Measurements from ENCODE around the gene CAPRIN2. TPM values are rescaled to one million over a fixed set of nuclear protein-coding genes. Genes with fewer than 3 reads are reported as not detected.

Gene CAPRIN2
- total and polyA plus RNA-seq, 2 of the 8 experiments (the other 6 are each of a cell fraction or from before 2014, with no cell fraction given): 24.8 to 52.0 TPM

DNA sequence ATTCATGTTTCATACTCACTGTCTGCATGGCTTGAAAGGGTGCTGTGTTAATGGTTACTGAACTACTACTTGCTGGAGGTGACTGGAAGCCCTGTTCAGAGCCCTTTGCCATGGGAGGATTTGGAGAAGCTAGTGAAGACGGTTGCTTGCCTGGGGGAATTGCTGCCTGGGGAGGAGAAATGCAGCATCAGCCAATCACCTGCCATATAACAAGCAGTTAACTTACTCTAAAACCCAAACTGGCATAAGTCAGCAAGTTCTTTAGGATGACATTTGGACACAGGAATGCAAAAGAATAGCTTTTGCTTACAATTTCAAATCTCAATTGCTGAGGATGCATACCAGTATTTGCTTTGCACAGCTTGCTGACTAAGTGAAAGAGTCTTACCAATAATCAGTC, 35.7 kb downstream of the CAPRIN2 start:
- H2AFZ ChIP-seq (ENCODE audit: low read length): no peak overlapping the region

More for the DNA sequence above, 35.7 kb downstream of the CAPRIN2 start:
- no peak overlapping the region for H2BK20ac ChIP-seq (ENCODE audit: low read length)
- no peak overlapping the region for H4K8ac ChIP-seq (ENCODE audit: extremely low read depth, insufficient read depth, low read length)
- no peak overlapping the region for H3K23ac ChIP-seq (ENCODE audit: insufficient read length)
- WGBS, 2 experiments (ENCODE audit: extremely low coverage in 1 of 2, insufficient coverage in 1 of 2, insufficient read length in 1 of 2, insufficient replicate concordance in 2 of 2, low coverage in 1 of 2, low lambda C conversion rate in 2 of 2, missing lambda C conversion rate in 1 of 2): 89% methylated on average over 1 of the region's 1 CpG; no CpG with 5 or more reads in 1 of the 2 experiments
- H3K79me2 ChIP-seq (ENCODE audit: control insufficient read depth in 1 of 2, insufficient read depth in 2 of 2, low read length in 2 of 2): no peaks in the 10 kb centered on the region
- H3K4me2 ChIP-seq (ENCODE audit: insufficient read depth in 1 of 2, low read depth in 2 of 2, low read length in 2 of 2): no peak overlapping the region
- no peaks in the 10 kb centered on the region for H4K20me1 ChIP-seq (replicated peaks in 1 of 2; ENCODE audit: control insufficient read depth in 1 of 2, insufficient read depth in 2 of 2, low read length in 2 of 2)
- H2BK5ac ChIP-seq (ENCODE audit: low read depth, low read length): no peak overlapping the region
- H3K9ac ChIP-seq (replicated peaks in 1 of 4; ENCODE audit: extremely low read depth in 1 of 4, low read depth in 3 of 4, low read length in 3 of 4): no peak overlapping the region
- H3K4ac ChIP-seq (replicated peaks; ENCODE audit: insufficient read length, low read depth, low read length): no peak overlapping the region
- peaks cover 4 to 74% (median 23%) of the 10 kb centered on the region in 4 experiments; a peak in 7 of 8 replicates for H3K36me3 ChIP-seq (ENCODE audit: control insufficient read depth in 2 of 4, insufficient read depth in 4 of 4, low read length in 3 of 4)
- no peak for TF ChIP-seq BCL11A (IDR thresholded peaks at IDR 0.05; ENCODE audit: low read depth in 2 of 2, low read length in 2 of 2)
- no peak for TF ChIP-seq RBBP5 (IDR thresholded peaks at IDR 0.05; ENCODE audit: borderline replicate concordance, low read depth, low read length)
- ChIA-PET POLR2A (ENCODE audit: partially characterized antibody) (no interaction called here), CTCF (ENCODE audit: partially characterized antibody) (interaction anchor here (0.8 to 1.1 kb wide), 2 partner anchors 31 to 34 kb away, joined by 3 read pairs; no protein-coding TSS in a partner anchor)
- DNase-seq (ENCODE audit: low read depth in 1 of 2, low spot score in 2 of 2) (no peak), FAIRE-seq (no peak)
- H3K18ac ChIP-seq (ENCODE audit: extremely low read depth, low read length): no peak overlapping the region
- no peaks in the 10 kb centered on the region for H3K4me1 ChIP-seq (replicated peaks in 1 of 4; ENCODE audit: control insufficient read depth in 3 of 4, insufficient read depth in 4 of 4, low read length in 3 of 4)
- H4K5ac ChIP-seq (ENCODE audit: insufficient read length, low read depth, low read length): no peak overlapping the region
- no peaks in the 10 kb centered on the region for H3K27me3 ChIP-seq (replicated peaks in 1 of 4; ENCODE audit: control insufficient read depth in 3 of 4, extremely low read depth in 1 of 4, insufficient read depth in 3 of 4, low read length in 3 of 4)
- H3K14ac ChIP-seq (ENCODE audit: insufficient read length): no peak overlapping the region
- H2BK12ac ChIP-seq (ENCODE audit: low read depth, low read length): no peak overlapping the region
- H3K79me1 ChIP-seq (ENCODE audit: low read depth, low read length): no peaks in the 10 kb centered on the region
- no peak overlapping the region for H2BK120ac ChIP-seq (replicated peaks; ENCODE audit: low read depth, low read length)
- H3K9me3 ChIP-seq (ENCODE audit: insufficient read depth in 2 of 2, low read depth in 1 of 2, low read length in 1 of 2): no peaks in the 10 kb centered on the region
- H3K4me3 ChIP-seq (ENCODE audit: extremely low read depth in 1 of 4, insufficient read depth in 2 of 4, low read depth in 3 of 4, low read length in 4 of 4): no peak overlapping the region
- H2AK5ac ChIP-seq (ENCODE audit: low read depth, low read length): no peak overlapping the region
- H4K91ac ChIP-seq (replicated peaks; ENCODE audit: insufficient read length, low read length): no peak overlapping the region
- no peak overlapping the region for H3K56ac ChIP-seq (replicated peaks; ENCODE audit: insufficient read length, low read depth, low read length)
- no peak overlapping the region for H3K27ac ChIP-seq (ENCODE audit: low read depth, low read length)
- H2BK15ac ChIP-seq (ENCODE audit: low read length): no peak overlapping the region
- no peaks in the 10 kb centered on the region for H3K23me2 ChIP-seq (ENCODE audit: low read depth, low read length)

All from H1 (cell line).